ENCODE measurements around the gene TWIST1. TPM values are rescaled to one million over a fixed set of nuclear protein-coding genes. Genes with fewer than 3 reads are reported as not detected.

Gene TWIST1
- total and polyA plus RNA-seq, 11 donors = 0.38 to 4.6 (median 1.0) TPM

DNA sequence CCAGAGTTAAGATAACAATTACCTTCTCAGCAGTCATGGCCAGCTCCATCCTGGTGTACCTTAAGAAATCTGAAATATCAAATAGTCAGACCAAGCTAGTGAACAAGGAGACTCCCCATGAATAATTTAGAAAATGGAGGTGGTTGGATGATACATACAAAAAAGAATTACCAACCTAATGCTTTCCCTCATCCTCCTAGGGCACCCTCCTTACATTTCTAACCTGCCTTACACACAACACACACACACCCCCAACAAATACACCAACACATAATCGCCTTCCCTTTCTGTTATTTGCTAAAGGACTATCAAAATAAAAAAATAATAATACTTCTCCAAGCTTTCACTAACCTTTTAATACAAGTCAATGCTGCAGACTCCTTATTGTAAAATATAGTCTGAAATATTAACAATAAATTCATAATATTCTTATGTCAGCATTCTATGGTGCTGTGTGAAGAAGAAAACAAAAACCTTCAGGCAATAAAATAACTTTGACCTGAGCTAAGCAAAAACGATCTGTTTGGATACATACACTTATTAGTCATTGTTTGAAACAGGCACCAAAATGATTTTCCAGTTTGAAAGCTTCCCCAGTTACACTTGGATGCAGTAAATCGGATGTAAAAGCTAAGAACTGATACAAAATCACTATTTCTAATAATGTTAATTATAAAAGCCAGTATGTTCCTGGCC, 3.4 kb downstream of the TWIST1 start:
- H3K4me1 ChIP-seq = peaks cover 0 to 34% (median 10%) of the 10 kb centered on the region in 12 donors
- ATAC-seq (no peak), DNase-seq (no peak)
- WGBS, 4 donors = 45 to 55% (median 50%) methylated on average over 3 of the region's 3 CpGs
- H3K27ac ChIP-seq = no peak overlapping the region
- intact Hi-C loops (cut with DNase I) = no loop called here
- no peak for TF ChIP-seq POLR2A (IDR thresholded peaks at IDR 0.05)
- TF ChIP-seq, protein P1, sequence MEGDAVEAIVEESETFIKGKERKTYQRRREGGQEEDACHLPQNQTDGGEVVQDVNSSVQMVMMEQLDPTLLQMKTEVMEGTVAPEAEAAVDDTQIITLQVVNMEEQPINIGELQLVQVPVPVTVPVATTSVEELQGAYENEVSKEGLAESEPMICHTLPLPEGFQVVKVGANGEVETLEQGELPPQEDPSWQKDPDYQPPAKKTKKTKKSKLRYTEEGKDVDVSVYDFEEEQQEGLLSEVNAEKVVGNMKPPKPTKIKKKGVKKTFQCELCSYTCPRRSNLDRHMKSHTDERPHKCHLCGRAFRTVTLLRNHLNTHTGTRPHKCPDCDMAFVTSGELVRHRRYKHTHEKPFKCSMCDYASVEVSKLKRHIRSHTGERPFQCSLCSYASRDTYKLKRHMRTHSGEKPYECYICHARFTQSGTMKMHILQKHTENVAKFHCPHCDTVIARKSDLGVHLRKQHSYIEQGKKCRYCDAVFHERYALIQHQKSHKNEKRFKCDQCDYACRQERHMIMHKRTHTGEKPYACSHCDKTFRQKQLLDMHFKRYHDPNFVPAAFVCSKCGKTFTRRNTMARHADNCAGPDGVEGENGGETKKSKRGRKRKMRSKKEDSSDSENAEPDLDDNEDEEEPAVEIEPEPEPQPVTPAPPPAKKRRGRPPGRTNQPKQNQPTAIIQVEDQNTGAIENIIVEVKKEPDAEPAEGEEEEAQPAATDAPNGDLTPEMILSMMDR (IDR thresholded peaks at IDR 0.05) = no peak
- peaks cover 30 to 97% (median 79%) of the 10 kb centered on the region in 9 donors for H3K27me3 ChIP-seq
- no peaks in the 10 kb centered on the region for H3K36me3 ChIP-seq
- no peaks in the 10 kb centered on the region for H3K9me3 ChIP-seq
- H3K4me3 ChIP-seq = peak overlapping the region in 1 of 12 donors; percentile 14

DNA sequence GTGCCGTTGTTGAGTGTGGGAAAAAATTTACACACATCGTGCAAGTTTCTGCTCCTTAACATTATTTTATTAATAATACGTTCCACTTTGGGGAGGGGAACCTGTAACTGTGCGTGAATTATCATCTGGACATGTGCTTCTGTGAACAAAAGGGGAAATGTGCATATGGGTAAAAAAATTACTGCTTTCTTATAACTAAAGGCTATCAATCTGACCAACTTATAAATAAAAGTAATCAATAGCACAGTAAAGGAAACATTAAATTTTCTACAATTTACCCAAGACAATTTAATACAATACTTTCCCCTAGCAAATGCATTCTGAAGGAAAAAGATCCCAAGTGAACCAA, 4.5 kb downstream of the TWIST1 start:
- intact Hi-C loops (cut with DNase I) = no loop called here
- Histone ChIP-seq H3K27me3 (peaks cover 24 to 97% (median 78%) of the 10 kb centered on the region in 9 donors), H3K4me3 (peak overlapping the region in 5 of 12 donors; percentile 36 to 59 (median 44)), H3K36me3 (no peaks in the 10 kb centered on the region), H3K27ac (no peak overlapping the region), H3K9me3 (no peaks in the 10 kb centered on the region), H3K4me1 (peaks cover 0 to 28% (median 9%) of the 10 kb centered on the region in 12 donors)
- no peak for DNase-seq
- 39 to 59% (median 52%) methylated on average over 4 of the region's 4 CpGs for WGBS, 4 donors
- ATAC-seq = no peak
- no peak for TF ChIP-seq POLR2A (IDR thresholded peaks at IDR 0.05)
- TF ChIP-seq, protein P1 (IDR thresholded peaks at IDR 0.05) = no peak

DNA sequence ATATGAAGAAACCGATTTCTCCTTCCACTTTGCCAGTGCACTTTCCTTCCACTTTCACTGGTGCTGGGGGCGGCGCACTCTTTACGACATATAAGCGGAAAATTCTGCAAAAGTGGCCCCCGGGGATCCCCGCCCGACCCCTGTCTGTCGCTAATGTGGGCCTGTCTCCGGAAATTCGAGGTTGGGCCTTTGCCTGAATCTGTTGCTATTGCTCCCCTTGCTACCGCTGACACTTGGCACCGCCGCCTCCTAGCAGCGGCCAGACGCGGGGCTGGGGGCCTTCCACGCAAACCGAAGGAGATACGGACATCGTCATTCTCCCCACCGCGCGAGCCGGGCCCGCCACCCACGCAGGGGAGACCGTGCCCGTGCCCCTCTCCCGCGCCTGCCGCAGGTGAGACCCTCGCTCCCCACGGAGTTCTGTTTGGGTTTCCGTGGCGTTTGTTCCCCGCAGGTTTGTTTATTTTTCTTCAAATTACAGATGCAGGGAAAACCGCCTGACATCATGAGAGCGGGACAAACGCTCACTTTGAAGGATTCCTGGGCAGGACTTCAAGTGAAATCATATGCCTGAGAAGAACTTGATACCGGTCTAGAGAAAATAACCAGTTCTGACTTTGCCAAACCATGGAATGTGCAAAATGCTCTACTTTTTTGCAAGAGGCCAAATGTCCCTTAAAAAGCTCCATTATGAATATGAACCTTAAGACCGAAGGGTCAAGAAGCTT, 5.0 kb downstream of the TWIST1 start:
- ATAC-seq = no peak
- 12 to 31% (median 23%) methylated on average over 37 to 42 of the region's 42 CpGs for WGBS, 4 donors
- peak overlapping the region in 3 of 12 donors; percentile 11 to 34 (median 32) for H3K27ac ChIP-seq
- peaks cover 0 to 28% (median 7%) of the 10 kb centered on the region in 12 donors for H3K4me1 ChIP-seq
- H3K27me3 ChIP-seq = peaks cover 24 to 97% (median 78%) of the 10 kb centered on the region in 9 donors
- DNase-seq = peak in 3 of 5 donors; percentile 10 to 25 (median 21)
- no peaks in the 10 kb centered on the region for H3K36me3 ChIP-seq
- H3K4me3 ChIP-seq = peak overlapping the region in 11 of 12 donors; percentile 4 to 59 (median 41)
- no peak for TF ChIP-seq POLR2A (IDR thresholded peaks at IDR 0.05)
- TF ChIP-seq, protein P1 (IDR thresholded peaks at IDR 0.05) = no peak
- intact Hi-C loops (cut with DNase I) = no loop called here
- no peaks in the 10 kb centered on the region for H3K9me3 ChIP-seq

Data from heart left ventricle (tissue), 16 donors.